Measurements from ENCODE around the gene ZNF608. TPM values are rescaled to one million over a fixed set of nuclear protein-coding genes. Genes with fewer than 3 reads are reported as not detected.

Gene ZNF608
- total RNA-seq, 1 donor from 2014 or later = 20.6 TPM

GRCh38 chr5:124740071-124740470 lies 6.4 kb downstream of the ZNF608 start:
- no peaks in the 10 kb centered on the region for H3K27me3 ChIP-seq
- no peaks in the 10 kb centered on the region for H3K9me3 ChIP-seq
- H3K4me1 ChIP-seq = peaks cover 86% of the 10 kb centered on the region
- H3K36me3 ChIP-seq = no peaks in the 10 kb centered on the region
- H3K4me3 ChIP-seq = no peak overlapping the region
- no peak overlapping the region for H3K27ac ChIP-seq
- DNase-seq (ENCODE audit: extremely low spot score in 2 of 2) = no peak
- intact Hi-C loops (cut with DNase I) = no loop called here
- TF ChIP-seq POLR2A (IDR thresholded peaks at IDR 0.05) (no peak), POLR2AphosphoS5 (IDR thresholded peaks at IDR 0.05; ENCODE audit: insufficient read depth in 1 of 2, low read depth in 1 of 2) (no peak), CTCF (IDR thresholded peaks at IDR 0.05) (no peak)

GRCh38 chr5:124739634-124740025 lies 6.8 kb downstream of the ZNF608 start:
- DNase-seq (ENCODE audit: extremely low spot score in 2 of 2) = no peak
- Histone ChIP-seq H3K9me3 (no peaks in the 10 kb centered on the region), H3K36me3 (no peaks in the 10 kb centered on the region), H3K27ac (no peak overlapping the region), H3K27me3 (no peaks in the 10 kb centered on the region), H3K4me1 (peaks cover 82% of the 10 kb centered on the region), H3K4me3 (no peak overlapping the region)
- no peak for TF ChIP-seq CTCF (IDR thresholded peaks at IDR 0.05)
- TF ChIP-seq POLR2AphosphoS5 (IDR thresholded peaks at IDR 0.05; ENCODE audit: insufficient read depth in 1 of 2, low read depth in 1 of 2) = no peak
- TF ChIP-seq POLR2A (IDR thresholded peaks at IDR 0.05) = no peak
- intact Hi-C loops (cut with DNase I) = no loop called here

- intact Hi-C loops (cut with DNase I) = no loop called here
- H3K27ac ChIP-seq = no peak overlapping the region
- no peak overlapping the region for H3K4me3 ChIP-seq
- TF ChIP-seq CTCF (IDR thresholded peaks at IDR 0.05) = no peak
- TF ChIP-seq POLR2AphosphoS5 (IDR thresholded peaks at IDR 0.05; ENCODE audit: insufficient read depth in 1 of 2, low read depth in 1 of 2) = no peak
- no peaks in the 10 kb centered on the region for H3K36me3 ChIP-seq
- no peaks in the 10 kb centered on the region for H3K27me3 ChIP-seq
- H3K9me3 ChIP-seq = no peaks in the 10 kb centered on the region
- H3K4me1 ChIP-seq = peaks cover 77% of the 10 kb centered on the region
- no peak for DNase-seq (ENCODE audit: extremely low spot score in 2 of 2)
Measured at GRCh38 chr5:124738681-124739633, 7.5 kb downstream of the ZNF608 start.

GRCh38 chr5:124737651-124738050 lies 8.8 kb downstream of the ZNF608 start:
- intact Hi-C loops (cut with DNase I) = no loop called here
- no peak overlapping the region for H3K27ac ChIP-seq
- peaks cover 64% of the 10 kb centered on the region for H3K4me1 ChIP-seq
- H3K4me3 ChIP-seq = no peak overlapping the region
- TF ChIP-seq POLR2A (IDR thresholded peaks at IDR 0.05) = no peak
- TF ChIP-seq CTCF (IDR thresholded peaks at IDR 0.05) = no peak
- DNase-seq (ENCODE audit: extremely low spot score in 2 of 2) = no peak
- no peaks in the 10 kb centered on the region for H3K27me3 ChIP-seq
- no peaks in the 10 kb centered on the region for H3K9me3 ChIP-seq
- no peaks in the 10 kb centered on the region for H3K36me3 ChIP-seq

- intact Hi-C loops (cut with DNase I) = no loop called here
- peaks cover 56% of the 10 kb centered on the region for H3K4me1 ChIP-seq
- no peak for DNase-seq (ENCODE audit: extremely low spot score in 2 of 2)
- H3K27me3 ChIP-seq = no peaks in the 10 kb centered on the region
- peak overlapping the region; percentile 30 for H3K27ac ChIP-seq
- no peaks in the 10 kb centered on the region for H3K9me3 ChIP-seq
- no peak overlapping the region for H3K4me3 ChIP-seq
- TF ChIP-seq CTCF (IDR thresholded peaks at IDR 0.05) (no peak), POLR2A (IDR thresholded peaks at IDR 0.05) (no peak), POLR2AphosphoS5 (IDR thresholded peaks at IDR 0.05; ENCODE audit: insufficient read depth in 1 of 2, low read depth in 1 of 2) (no peak)
- no peaks in the 10 kb centered on the region for H3K36me3 ChIP-seq
Measured at GRCh38 chr5:124736805-124737188, 9.6 kb downstream of the ZNF608 start.
